EH (cell line): ENCODE data around the gene PLXDC1.
"Not testable (repeated sequence)": the region's sequence is repeated elsewhere in the genome, so short reads cannot be mapped to it uniquely, and the experiment has no call there.

Experiments
- DNase-seq: peaks from one replicate; pipeline ENCODE4 v3.0.0-alpha.2; 2015; ENCODE audit warnings: low read depth

PLXDC1 gene

GRCh38 chr17:39153599-39154051, 2.2 kb upstream of the PLXDC1 start:
- DNase-seq: peak; percentile 92

- DNase-seq: no peak
Observed at GRCh38 chr17:39151943-39152818, 744 bp upstream of the PLXDC1 start.

DNA sequence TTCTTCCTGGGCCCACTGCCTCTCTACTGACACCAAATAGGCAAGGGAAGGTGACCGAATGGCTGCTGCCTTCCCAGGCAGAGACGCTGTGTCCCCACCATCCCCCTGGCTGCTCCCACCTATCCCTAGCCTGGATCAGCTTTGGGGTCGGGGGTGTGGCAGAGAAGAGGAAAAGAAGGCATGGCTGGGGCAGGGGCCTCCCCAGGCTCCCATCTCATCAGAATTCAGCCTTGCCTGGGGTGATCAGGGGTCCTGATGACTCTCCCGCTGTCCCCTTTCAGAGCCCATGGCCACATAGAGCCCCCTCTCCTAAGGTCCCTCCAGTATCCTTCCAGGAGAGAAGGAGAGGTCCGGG, 665 bp downstream of the PLXDC1 start:
- DNase-seq: no peak

DNA sequence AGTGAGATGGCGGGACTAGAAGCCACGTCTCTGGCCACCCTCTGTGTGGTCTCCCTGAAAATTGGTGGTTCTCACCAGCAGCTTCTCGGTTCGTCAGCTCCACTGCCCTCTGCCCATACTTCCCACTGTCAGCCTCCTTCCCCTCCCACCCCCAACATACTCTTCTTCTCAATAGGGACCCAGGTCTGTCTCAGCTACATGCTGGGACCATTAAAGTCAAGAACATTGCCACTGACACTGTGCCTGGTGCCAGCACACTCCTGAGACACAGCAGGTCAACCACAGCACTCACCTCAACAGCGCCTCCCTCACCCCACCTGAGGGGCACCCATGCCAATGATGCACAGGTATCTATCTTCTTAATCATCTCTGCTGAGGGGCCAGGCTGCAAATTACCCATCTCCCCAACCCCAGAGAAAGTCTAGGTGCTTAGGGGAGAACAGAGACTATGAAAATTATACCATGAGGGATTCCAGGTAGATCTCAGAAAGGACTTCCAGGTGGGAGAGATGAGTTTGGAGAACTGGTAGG, 1.3 kb downstream of the PLXDC1 start:
- no peak for DNase-seq

DNA sequence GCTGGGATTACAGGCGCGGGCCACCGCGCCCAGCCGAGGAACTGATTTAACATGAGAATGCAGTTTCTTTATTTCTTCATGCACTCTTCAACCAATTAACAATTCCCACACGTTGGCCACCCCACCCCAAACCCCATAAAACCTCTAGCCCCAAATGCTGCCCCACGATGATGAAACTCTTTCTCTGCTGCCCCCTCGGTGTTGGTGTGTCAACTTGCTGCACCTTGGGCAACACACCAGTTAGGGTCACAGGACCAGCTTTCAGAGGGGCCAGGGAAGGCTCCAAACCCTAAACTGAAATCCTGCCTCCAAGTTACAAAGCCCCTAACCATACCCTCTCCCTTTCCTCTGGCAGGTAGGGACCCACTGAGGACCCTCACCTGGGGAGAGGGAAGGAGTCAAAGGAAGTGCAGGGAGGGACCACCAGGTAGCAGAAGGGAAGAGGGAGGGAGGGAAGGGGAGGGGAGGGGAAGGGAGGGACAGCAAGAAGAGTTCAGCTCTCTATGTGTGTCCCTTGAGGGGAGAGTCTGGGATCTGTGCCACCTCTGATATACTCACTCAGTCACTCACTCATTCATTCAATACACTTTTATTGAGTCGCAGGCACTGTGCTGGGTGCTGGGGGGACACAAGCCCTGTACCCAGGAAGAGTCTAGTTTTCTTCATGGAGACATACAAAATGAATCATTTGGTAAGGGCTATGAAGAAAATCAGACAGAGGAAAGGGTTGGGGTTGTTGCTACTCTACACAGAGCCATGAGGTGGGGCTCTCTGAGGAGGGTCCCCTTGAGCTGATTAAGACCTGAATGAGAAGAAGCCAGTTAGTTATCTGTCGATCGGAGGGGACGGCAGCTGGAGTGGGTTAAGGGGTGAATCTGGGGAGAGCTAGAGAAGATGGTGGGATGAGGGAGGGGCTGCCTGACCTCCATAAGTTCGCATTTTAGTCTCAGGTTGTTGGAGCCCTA, 3.9 kb downstream of the PLXDC1 start:
- DNase-seq: no peak

- no peak for DNase-seq
Observed at GRCh38 chr17:39146273-39146672, 5.2 kb downstream of the PLXDC1 start.

GRCh38 chr17:39145143-39145542, 6.3 kb downstream of the PLXDC1 start:
- no peak for DNase-seq

DNA sequence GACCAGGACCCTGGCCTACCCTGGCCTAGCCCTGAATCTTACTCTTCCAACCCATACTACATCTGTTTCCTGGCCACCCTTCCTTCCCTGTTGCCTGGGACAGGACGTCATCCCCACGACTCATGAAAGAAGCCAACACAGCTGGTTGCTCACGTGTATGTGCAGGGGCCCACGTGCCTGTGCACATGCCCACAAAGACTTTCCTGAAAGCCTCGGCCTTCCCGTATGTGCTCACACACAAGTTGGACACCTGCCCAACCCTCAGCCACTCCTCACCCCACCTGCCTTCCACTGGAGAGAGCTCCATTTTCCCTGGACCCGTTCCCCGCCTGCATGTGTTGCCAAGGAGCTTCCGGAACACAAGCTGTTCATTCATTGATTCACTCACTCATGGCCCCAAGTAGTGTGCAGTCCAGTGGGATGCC, 7.0 kb downstream of the PLXDC1 start:
- DNase-seq: peak; percentile 76

- no peak for DNase-seq
Observed at GRCh38 chr17:39143552-39144093, 7.8 kb downstream of the PLXDC1 start.

GRCh38 chr17:39141915-39142664, 9.3 kb downstream of the PLXDC1 start:
- DNase-seq: no peak

GRCh38 chr17:39141294-39141693, 10.1 kb downstream of the PLXDC1 start:
- no peak for DNase-seq

GRCh38 chr17:39139561-39139960, 11.9 kb downstream of the PLXDC1 start:
- DNase-seq: no peak

- DNase-seq: peak; percentile 97
Observed at GRCh38 chr17:39139161-39139511, 12.3 kb downstream of the PLXDC1 start.

- no peak for DNase-seq
Observed at GRCh38 chr17:39138431-39139160, 12.8 kb downstream of the PLXDC1 start.

DNA sequence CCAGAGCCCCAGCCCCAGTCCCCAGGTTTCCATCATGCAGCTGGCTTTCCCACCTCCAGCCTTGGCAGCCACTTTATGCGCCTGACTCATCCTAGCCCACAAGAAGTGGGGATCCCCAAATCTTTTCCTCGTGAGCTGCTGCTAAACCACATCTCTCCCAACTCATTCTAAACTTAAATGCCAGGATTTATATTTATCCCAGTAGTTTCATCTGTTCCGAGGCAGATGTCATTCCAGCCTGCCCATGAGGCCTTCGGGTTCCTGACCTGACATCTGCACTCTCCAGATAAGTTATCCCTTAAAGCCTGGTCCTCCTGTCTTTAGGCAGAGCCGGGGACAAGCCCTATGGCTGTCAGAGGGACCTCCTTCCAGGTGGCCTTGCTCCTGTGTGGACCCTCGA, 16.6 kb downstream of the PLXDC1 start:
- DNase-seq: no peak

- peak; percentile 85 for DNase-seq
Observed at GRCh38 chr17:39132192-39132610, 19.2 kb downstream of the PLXDC1 start.

GRCh38 chr17:39131616-39132015, 19.8 kb downstream of the PLXDC1 start:
- DNase-seq: no peak

DNA sequence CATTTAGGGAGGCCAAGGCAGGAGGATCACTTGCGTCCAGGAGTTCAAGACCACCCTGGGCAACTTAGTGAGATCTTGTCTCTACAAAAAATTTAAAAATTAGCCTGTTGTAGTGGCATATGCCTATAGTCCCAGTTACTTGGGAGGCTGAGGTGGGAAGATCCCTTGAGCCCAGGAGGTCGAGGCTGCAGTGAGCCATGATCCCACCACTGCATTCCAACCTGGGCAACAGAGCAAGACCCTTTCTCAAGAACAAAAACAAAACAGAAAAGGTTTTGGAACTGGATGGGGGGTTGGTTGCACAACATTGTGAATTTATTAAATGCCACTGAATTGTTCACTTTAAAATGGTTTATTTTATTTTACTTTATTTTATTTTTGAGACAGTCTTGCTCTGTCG, 21.2 kb downstream of the PLXDC1 start:
- DNase-seq: no peak

DNA sequence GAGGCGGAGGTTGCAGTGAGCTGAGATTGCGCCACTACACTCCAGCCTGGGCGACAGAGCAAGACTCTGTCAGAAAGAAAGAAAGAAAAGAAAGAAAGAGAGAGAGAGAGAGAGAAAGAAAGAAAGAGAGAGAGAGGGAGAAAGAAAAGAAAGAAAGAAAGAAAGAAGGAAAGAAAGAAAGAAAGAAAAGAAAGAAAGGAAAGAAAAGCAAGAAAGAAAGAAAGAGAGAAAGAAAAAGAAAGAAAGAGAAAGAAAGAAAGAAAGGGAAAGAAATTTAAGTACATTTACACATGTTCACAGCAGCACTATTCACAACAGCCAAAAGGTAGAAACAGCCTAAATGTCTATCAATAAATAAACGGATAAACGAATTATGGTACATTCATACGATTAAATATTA, 21.9 kb downstream of the PLXDC1 start:
- not testable (repeated sequence) for DNase-seq

DNA sequence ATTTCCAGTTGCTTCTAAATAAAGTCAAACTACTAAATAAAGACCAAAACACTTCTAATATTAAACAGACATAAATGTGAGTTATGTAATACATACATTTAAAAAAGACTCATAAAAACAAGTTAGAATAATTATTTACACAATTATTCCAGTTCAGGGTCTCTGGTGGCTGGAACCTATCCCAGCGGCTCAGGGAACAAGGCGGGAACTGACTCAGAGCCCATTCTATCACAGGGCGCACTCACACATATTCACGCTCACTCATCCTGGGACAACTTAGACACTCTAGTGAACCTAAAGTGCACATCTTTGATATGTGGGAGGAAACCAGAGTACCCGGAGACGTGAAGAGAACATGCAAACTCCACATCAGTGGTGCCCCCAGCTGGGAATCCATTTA, 25.0 kb downstream of the PLXDC1 start:
- no peak for DNase-seq
